COLO829 (cell line): Measurements from ENCODE around the gene SLC24A4.
A peak's percentile ranks its signal among the peaks of the same experiment; 100 is the strongest.

Experiments
- DNase-seq: peaks from one replicate; pipeline ENCODE4 v3.0.0; 2012; ENCODE audit warnings: low spot score

The SLC24A4 gene

DNA sequence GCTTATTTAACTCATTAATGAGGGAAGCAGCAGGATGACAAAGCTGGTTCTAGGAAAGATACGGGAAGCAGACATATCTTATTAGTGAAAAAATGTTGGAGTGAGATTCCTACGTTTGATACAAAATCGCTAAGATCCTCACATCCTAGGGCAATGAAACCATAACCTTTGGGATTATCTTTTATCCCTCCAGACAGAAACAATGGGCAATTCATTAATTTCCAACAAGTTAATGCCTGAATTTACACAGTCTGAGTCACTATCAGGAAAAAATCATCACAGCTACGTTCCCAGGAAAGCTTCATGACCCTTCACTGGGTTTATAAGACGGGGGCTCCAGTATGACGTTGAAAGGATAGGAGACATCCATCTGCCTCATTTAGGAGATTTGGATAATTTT, 45.0 kb downstream of the SLC24A4 start:
- DNase-seq, result peak; percentile 79

DNA sequence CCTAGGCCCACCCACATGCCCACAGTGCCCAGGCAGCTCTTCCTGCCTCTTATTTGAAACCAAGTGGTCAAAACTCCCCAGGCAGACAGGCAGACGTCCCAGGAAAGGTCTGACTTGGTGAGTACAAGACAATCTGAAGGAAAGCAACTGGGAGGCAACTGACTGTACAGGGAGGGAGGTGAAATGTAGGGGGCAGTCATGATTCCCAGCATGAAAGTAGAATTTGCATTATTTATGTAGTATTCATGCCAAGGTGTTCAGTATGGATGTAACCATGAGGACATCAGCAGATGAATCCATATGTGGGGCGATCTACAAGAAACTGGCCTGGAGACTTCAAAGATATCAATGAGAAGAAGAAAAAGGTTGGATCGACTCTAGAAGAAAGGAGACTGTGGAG, 46.1 kb downstream of the SLC24A4 start:
- no peak for DNase-seq

DNA sequence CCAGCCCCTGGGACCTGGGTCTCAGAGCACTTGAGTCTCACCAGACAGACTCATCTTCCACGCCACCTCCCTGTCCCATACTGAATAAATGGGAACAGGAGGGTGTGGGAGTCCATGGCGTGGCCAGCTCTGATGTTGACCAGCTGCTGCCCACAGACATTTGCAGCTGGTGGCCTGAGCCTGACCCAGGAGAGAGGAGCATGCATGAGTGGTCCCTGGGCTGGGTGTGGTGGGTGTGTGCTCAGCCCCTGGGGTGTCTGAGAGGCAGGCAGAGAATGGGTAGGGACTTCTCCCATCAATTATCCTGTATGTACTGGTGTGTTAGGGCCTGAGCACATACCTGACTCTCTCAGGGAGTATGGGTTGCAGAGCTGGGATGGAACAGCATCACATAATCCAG, 49.3 kb downstream of the SLC24A4 start:
- no peak for DNase-seq

DNA sequence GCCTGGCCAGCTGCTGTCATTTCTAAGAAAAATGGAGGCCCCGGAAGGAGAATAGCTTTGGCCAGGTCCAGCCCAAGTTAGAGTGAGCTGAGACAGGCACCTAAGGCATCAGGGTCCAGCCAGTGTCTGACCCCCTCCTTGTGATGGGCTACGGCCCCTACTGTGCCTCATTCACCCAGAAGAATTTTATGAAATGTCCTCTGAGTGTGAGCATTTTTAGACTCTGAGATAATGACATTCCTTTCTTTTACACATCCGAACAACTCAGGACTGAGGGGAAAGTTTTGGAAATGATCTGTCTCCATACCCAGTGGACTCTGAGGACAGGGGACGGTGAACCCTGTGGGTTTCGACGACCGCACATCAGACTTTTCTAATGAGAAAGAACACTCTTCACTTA, 50.4 kb downstream of the SLC24A4 start:
- no peak for DNase-seq

DNA sequence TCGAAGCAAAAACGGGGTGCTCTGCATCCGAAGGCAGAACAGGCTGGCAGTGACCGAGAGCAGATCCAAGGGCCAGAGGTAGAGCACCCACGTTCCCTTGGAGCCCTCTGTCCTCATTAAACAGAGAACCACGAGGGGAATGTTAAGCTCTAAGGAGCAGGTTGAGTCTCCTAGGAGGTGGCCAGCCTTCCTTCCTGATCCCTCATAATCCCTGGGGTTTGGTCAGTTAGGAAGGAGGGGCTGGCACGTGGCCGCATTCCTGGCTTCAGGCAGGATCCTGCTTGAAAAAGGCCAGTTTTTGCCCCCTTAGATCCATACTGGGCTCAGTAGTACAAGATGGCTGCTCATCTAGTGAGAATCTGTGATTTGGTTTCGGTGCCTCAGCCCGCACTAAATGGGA, 57.2 kb downstream of the SLC24A4 start:
- DNase-seq, result no peak

DNA sequence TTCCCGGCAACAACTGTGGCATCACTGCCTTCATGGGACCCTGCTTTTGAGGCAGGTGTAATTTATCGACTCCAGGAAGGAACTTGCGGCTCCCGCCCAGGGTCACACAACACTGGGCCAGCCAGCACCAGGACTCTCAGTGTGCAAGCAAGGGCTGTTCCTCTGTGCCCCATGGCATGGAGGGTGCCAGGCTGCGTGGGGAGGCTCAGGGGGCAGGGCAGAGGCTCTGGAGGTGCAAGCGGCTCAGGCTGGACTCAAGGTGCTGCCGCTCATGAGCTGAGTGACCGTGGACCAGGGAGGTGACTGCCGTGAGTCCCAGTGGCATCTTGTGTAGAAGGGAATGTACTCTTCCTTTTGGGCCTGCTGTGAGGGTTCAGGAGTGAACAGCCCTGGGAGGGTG, 57.6 kb downstream of the SLC24A4 start:
- DNase-seq, result no peak

DNA sequence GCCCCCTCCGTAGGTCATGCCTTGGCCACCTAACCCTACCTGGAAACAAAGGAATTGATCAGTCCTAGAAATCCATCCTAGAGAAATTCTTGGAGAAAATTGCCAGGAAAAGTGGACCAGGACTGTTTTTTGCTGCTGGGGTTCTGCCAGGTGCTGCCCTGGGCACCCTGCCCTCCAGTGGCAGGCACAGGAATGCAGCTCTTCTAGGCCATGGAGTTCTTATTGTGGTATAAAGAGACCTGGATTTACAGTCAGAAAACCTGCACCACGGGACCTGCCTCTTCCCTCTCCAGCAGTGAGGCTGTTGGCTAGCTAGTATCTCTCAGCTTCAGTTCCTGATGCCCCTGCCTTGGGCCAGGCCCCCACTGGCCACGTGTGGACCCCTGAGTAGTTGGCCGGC, 59.7 kb downstream of the SLC24A4 start:
- no peak for DNase-seq

DNA sequence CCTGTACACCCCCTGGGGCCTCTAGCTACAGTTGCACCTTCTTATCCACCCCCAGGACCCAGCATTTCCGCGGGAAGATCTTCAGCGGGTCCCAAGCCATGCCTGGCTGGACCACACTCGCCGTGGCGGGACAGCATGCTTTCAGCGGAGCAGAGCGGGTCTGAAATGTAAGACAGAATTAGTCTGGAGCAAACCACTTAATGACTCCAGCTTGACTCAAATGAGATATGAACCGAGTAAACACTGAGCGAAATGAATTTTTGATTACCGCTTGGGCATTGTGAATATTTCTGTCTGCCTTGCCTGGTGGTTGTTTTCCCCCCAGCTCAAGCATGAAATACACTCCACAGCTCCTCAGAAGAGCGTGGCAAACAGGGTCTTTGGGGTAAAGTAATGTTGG, 60.8 kb downstream of the SLC24A4 start:
- no peak for DNase-seq

DNA sequence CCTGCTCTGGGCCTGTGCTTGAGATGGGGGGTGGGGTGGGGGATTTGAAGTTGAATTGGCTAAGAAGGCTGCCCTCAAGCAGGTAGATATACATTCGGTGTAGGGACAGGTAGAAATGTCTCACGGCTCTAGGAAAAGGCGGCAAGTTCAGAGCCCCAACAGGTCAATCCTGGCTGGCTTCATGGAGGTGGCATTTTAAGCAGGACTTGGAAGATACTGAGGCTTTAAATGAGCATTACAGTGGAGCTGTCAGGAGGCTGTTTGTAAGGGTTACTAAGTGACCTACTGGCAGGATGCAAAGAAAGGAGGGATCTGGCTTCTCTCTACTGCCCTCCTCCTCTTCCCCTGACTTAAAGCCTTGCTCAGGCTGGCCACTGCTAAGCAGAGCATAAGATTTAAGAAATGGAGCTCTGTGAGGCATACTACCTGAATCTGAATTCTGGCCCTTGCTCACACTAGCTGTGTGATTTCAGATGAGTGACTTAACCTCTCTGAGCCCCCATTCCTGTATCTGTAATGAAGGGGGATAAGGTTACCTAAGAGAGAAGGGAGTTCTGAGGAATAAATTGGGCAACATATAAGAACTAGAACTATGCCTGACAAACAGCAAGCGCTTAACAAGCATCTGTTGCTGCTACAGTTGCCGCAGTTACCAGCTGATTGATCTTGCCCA, 61.6 kb downstream of the SLC24A4 start:
- no peak for DNase-seq

DNA sequence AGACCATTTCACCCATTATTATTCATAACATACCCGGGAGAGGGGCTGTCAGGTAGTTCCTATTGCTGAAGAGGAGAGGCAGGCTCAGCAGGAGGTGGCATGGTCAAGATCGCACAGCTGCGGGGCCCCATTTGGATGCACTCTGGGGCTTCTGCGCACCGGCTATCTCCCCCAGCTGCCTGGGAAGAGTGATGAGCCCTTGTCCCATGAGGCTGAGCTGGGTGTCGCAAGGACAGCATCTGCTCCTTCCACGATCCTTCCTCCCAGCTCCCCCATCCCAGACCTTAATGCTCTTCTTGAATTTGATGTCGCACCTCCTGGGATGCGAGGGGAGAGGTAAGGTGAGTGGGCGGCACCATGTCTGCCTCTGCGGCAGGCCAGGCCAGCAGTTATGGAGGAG, 62.6 kb downstream of the SLC24A4 start:
- DNase-seq, result no peak

DNA sequence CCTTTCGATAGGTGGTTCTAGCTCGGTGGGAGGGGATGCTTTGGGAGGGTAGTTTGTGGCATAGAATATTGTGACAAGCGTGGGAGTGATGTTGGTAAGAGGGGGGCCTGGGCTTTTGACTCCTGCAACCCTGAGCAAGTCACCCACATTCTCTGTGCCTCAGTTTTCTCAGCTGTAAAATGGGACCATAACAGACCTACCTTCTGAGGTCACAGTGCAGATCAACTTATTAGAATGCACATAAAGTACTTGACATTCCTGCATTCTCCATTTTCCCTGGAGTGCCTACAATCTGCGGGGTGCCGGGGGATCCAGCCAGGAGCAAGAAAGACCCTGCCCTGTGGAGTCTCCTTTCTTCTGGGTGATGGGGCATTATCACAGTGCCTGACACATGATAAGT, 63.2 kb downstream of the SLC24A4 start:
- no peak for DNase-seq

DNA sequence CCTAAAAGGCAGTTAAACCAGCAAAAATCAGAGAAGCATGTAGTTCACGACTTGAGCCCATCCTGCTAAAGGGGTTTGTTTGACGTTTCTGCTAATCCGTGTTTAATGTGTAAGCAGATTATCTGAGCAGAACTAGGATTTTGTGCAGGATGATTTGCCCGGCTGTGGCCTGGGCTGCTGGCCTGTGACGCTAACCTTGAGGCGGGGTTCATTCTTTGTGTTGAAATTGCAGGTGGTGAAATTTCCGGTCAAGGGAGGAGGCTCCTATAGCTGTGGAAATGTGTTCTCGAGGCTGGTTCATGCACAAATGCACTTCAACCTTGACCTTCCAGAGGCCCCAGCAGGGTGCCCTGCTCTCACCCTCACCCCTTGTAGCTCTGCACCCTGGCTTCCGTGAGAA, 63.7 kb downstream of the SLC24A4 start:
- no peak for DNase-seq

DNA sequence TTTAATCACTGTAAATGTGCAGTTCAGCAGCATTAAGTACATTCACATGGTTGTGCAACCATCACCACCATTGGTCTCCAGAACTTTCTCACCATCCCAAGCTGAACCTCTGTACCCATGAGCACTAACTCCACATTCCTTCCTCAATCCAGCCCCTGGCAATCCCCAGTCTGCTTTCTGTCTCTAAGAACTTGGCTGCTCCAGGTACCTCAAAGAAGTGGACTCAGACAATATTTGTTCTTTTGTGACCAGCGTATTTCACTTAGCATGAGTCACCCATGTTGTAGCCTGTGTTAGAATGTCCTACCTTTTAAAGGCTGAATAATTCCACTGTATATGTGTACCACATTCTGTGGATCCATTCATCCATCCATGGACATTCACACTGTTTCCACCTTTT, 64.6 kb downstream of the SLC24A4 start:
- DNase-seq, result no peak

DNA sequence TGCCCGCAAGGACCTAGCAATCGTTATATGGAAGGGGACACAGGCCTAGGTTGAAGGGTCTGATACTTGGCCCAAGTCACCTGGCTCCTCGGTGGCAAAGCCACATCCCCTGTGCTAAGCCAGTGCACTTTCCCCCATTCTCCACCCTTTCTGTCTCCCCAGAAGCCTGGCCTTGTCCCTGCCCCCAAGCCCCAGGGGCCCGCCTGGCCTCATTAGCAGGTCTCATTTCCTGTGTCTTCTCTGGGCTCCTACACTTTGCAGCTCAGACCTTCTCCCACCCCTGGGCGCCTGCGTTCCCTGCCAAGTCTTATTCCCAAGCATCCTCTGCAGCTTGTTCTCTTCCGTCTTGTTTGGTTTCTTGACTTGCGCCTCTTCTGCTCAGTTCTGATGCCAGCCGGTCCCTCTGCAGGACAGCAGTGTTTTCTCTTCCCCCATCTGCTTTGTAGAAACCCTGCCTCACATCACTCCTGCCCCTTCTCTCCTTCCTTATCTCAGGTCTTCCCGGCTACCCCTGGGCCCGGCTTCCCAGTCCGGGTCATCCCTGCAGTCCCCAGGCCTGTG, 66.7 kb downstream of the SLC24A4 start:
- DNase-seq, result no peak

DNA sequence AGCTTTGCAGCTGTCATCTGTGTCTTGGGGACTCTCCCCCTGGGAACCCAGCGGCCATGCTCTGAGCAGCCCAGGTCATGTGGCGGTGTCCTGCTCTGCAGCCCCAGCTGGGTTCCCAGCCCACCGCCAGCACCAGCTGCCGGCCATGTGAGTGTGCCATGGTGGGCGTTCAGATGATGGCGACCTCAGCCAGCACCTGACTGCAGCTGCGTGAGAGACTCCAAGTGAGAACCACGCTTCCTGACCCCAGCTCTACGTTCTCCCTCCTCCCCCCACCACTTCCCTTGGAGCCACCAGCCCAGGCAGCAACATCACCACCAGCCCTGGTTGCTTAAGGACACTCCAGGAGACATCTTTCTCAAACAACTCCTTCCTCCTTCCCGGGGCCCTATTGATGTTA, 68.8 kb downstream of the SLC24A4 start:
- DNase-seq, result no peak

DNA sequence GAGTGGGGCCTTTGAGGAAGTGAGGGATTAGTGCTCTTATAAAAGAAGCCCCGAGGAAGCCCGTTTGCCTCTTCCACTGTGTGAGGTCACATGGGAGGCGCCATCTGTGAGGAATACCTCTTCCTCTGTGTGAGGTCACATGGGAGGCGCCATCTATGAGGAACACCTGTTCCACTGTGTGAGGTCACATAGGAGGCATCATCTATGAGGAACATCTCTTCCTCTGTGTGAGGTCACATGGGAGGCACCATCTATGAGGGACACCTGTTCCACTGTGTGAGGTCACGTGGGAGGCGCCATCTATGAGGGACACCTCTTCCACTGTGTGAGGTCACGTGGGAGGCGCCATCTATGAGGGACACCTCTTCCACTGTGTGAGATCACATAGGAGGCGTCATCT, 69.7 kb downstream of the SLC24A4 start:
- no peak for DNase-seq

DNA sequence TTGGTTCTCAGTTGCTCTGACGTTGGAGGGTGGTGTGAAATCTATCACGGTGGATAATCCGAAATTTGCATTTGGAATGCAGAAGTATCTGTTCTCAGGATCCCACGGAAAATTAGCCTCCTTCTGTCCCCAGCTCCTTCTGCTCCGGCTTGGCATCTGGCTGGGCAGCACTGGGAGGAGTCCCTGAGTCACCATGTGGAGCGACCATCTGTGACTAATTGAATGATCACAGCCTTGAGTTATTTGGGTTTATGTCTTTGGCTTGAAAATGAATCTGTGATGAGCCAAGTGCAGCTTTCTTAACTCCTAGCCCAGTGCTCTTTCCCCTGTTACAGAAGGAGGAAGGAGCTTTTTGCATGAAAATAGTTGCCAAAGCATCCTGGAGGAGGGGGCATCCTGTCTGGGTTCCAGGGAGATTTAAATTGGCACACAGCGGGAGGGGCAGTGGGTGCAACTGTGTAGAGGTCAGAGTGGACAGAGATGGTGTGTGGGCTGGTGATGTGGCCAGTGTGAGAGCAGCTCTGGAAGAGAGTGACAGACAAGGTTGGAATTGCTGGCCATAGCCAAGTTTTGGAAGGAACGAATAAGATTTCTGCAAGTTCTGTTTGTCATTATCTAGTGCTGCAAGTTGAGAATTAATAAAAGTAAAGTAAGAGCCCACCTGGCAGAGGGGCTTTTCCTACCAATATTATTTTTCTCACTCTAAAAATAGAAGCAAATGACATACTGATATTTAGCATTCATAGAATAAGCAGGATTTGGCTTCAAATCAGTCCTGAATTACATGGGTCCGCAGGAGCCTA, 74.4 kb downstream of the SLC24A4 start:
- DNase-seq, result peak; percentile 12

DNA sequence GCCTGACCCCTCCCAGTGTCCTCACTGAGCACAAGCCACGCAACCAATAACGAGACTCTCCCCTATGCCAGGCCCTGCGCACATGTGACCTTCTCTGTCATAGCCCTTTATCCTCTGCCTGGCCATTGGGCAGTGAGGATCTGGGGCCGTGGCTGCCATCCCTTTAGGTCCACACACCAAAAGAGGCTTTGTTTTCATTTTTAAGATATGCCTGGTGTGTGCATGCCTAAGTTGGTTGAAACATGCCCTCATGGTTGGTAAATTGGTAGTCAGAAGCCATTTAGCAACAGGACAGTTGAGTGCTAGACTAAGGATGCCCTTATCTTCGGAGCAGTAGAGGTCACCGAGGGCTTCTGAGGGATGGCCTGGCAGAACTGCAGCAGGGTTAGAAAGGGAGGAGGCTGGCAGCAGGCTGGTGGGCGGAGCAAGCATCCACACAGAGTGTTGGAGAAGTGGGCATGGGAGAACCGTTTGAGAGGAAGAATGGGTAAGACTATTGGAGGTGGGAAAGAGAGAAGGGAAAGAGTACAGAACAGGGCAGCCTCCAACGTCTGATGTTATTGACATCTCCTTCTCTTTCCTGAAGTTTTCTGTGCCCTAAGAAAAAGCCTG, 75.1 kb downstream of the SLC24A4 start:
- no peak for DNase-seq

DNA sequence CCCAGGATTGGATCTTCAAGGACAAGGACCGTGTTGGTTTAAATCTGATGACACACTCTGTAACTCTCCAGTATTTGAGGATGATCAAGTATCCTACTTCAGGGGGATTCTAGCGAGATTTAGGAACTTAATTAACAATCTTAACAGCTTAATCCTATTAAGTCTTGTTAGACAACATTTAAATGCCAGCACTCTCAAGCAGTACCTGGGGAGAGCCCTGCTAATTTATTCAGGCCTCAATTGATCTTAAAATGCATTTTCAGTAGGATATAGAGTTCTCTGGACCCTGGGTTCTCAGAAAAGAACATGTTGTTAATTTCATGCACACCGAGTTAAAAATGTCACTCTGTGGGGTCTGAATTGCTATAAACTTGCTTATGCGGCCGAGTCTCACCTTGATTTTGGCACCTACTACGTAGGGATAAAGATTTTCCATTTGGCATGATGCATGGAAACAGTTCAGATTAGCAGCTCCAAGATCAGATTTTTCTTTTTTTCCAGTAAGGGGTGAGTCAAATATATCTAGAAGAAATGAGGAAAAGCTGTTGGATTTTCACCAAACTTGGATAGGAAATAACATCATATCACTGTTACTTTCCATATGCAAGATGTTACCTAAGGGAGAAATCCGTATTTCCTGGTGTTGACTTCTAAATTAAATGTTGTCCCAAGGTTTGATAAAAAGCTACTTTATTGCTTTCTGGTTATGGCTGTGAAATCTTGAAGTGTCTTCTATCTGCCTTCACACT, 76.1 kb downstream of the SLC24A4 start:
- DNase-seq, result no peak

DNA sequence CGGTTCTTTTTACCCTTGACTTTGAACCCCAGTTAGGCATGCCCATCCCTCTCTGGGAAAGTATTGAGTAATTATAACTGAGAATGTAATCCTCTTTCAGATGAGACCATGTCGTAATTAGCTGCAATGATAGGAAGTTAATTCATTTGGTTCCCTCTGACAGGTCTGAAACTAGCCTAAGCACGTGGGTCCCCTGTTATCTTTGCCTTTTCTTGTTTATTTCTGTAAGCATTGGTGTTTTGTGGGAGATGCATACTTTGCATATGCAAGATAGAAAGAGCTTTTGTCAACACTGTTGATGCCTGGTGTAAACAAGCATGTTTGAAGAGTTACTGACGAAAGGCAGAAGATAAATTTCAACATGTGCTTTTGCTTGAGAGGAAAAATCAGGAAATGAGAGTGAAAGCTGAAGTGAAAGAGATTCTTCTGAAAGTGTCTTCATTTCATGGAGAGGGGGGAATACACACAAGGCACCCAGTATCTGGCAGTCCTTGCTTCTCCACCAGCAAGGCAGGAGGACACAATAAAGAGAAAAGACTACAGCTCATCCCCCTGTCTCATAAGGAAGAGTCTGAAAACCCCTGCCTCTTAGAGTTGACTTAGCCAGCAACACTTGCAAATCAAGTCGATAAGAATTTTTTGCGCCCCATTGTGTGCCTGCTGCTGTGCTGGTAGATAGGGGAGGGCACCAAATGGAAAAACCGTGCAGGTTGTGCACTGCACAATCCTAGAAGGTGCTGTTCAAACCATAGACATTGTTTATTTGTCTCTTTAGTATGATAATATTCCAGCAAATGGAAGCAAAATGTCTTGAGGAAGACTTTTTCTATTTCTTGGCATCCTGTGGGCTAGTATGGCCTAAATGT, 77.8 kb downstream of the SLC24A4 start:
- DNase-seq, result no peak

DNA sequence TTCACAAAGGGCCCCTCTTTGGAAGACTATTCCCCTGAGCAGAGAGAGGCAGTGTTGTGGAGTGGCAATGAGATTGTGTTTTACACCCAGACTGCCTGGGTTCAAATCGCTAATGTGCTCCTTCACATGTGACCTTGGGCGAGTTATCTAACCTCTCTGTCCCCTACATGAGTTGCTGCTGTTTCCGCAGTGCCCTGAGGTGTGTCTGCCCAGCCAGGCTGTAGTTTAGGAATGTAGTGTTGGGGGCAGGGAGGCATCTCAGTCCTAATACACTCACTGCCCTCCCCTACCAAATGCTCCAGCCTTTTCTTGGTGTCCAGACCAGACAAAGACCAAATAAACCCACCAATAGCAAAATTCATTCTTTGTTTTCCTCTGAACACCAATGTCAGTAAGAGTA, 78.6 kb downstream of the SLC24A4 start:
- DNase-seq, result no peak
